A673 (cell line): ENCODE data around the gene RFX1.

Experiments
- CTCF ChIP-seq: fragments of 300-800, 200-600 bp; sonication (generic); conservative IDR thresholded peaks from 2 replicates; pipeline ENCODE4 v1.5.1; 2017; ENCODE audit warnings: low read depth, mild to moderate bottlenecking, antibody characterized with exemption, low read length, moderate library complexity, mixed read lengths
- EZH2 ChIP-seq: fragments of 200-600 bp; sonication (generic); IDR thresholded peaks from 2 replicates; pipeline ENCODE4 v1.6.1; 2017; ENCODE audit warnings: borderline replicate concordance, low read depth, mild to moderate bottlenecking, mixed read lengths, antibody characterized with exemption, low read length; ENCODE audit not compliant: poor library complexity, severe bottlenecking

GRCh38 chr19:13968999-13969398 is 37.1 kb downstream of the RFX1 start:
- TF ChIP-seq CTCF (no peak), EZH2 (no peak)
